ENCODE measurements around the gene RANBP10. TPM values are rescaled to one million over a fixed set of nuclear protein-coding genes. Genes with fewer than 3 reads are reported as not detected.

The RANBP10 gene
- total RNA-seq, 3 donors from 2014 or later (not counting 1 experiment from before 2014, with no cell fraction given): 20.9 to 25.8 (median 24.5) TPM

DNA sequence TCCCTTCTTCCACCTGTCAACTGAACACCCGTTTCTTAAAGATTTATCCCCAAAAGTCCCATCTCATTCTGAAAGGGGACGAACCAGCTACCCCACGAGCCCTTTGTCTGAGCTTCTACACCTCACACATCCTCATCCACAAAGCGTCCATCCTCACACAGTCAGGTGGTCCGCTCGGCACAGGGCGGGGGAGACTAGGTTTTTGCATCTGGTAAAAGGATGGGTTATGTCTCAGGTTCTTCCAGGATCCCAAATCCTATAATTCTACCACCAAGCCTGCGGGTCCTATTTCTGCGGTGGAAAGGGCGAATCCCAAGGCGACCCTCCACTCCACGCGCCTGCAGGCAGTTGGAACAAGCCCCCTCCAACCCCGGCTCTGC, 87.7 kb downstream of the RANBP10 start:
- H3K36me3 ChIP-seq (ENCODE audit: control insufficient read depth, insufficient read depth, low read length): no peaks in the 10 kb centered on the region
- H3K27me3 ChIP-seq (ENCODE audit: control insufficient read depth, insufficient read depth, low read length): no peaks in the 10 kb centered on the region
- DNase-seq: peak in 1 of 2 donors; percentile 39
- Mint-ChIP-seq H3K27ac (peak overlapping the region; percentile 92 to 99), H3K4me3 (peak overlapping the region; percentile 95), H3K27me3 (ENCODE audit: low read depth in 2 of 2) (no peaks in the 10 kb centered on the region), H3K36me3 (no peaks in the 10 kb centered on the region), H3K4me1 (peaks cover 26 to 28% of the 10 kb centered on the region in 2 donors), H3K9me3 (no peaks in the 10 kb centered on the region)
- intact Hi-C loops (cut with micrococcal nuclease): loop anchor here (1.0 kb wide), 2 partner anchors 52 to 88 kb away; partner anchors contain the start of genes C16orf86, ENKD1, RANBP10 and TSNAXIP1
- H3K4me3 ChIP-seq (ENCODE audit: low read length): peak overlapping the region; percentile 62
- TF ChIP-seq, protein P1, sequence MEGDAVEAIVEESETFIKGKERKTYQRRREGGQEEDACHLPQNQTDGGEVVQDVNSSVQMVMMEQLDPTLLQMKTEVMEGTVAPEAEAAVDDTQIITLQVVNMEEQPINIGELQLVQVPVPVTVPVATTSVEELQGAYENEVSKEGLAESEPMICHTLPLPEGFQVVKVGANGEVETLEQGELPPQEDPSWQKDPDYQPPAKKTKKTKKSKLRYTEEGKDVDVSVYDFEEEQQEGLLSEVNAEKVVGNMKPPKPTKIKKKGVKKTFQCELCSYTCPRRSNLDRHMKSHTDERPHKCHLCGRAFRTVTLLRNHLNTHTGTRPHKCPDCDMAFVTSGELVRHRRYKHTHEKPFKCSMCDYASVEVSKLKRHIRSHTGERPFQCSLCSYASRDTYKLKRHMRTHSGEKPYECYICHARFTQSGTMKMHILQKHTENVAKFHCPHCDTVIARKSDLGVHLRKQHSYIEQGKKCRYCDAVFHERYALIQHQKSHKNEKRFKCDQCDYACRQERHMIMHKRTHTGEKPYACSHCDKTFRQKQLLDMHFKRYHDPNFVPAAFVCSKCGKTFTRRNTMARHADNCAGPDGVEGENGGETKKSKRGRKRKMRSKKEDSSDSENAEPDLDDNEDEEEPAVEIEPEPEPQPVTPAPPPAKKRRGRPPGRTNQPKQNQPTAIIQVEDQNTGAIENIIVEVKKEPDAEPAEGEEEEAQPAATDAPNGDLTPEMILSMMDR (IDR thresholded peaks at IDR 0.05): no peak
- H3K27ac ChIP-seq (ENCODE audit: low read length): no peak overlapping the region
- H3K4me1 ChIP-seq (ENCODE audit: control insufficient read depth, insufficient read depth, low read length): peaks cover 15% of the 10 kb centered on the region
- no peaks in the 10 kb centered on the region for H3K9me3 ChIP-seq (ENCODE audit: control insufficient read depth, insufficient read depth, low read length)
- 2% methylated on average over 11 of the region's 14 CpGs for WGBS (ENCODE audit: insufficient coverage)
- ATAC-seq: no peak

DNA sequence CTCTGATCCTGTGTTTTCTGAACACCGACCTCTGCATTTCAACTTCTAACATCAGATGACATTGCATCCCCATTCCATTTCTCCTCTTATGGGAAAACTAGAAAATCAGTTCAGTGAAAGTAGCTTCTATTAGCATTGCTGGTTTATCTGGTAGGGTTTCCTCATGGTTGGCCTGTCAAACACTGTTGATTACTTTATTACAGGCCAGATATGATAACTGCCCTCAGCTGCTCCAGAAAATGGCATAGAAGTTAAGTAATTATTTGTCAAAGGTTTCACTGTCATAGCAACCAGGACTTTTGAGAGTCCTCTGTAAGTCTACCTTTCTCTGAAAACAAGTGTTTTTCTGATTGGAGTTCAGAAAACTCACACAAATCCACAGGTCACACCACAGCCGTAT, 90.3 kb downstream of the RANBP10 start:
- TF ChIP-seq, protein P1 (IDR thresholded peaks at IDR 0.05): no peak
- Mint-ChIP-seq H3K9me3 (no peaks in the 10 kb centered on the region), H3K27me3 (ENCODE audit: low read depth in 2 of 2) (no peaks in the 10 kb centered on the region), H3K27ac (no peak overlapping the region), H3K4me1 (peaks cover 28 to 32% of the 10 kb centered on the region in 2 donors), H3K36me3 (no peaks in the 10 kb centered on the region), H3K4me3 (no peak overlapping the region)
- Histone ChIP-seq H3K4me1 (ENCODE audit: control insufficient read depth, insufficient read depth, low read length) (peaks cover 15% of the 10 kb centered on the region), H3K27ac (ENCODE audit: low read length) (no peak overlapping the region), H3K27me3 (ENCODE audit: control insufficient read depth, insufficient read depth, low read length) (no peaks in the 10 kb centered on the region), H3K36me3 (ENCODE audit: control insufficient read depth, insufficient read depth, low read length) (no peaks in the 10 kb centered on the region), H3K4me3 (ENCODE audit: low read length) (no peak overlapping the region), H3K9me3 (ENCODE audit: control insufficient read depth, insufficient read depth, low read length) (no peaks in the 10 kb centered on the region)
- intact Hi-C loops (cut with micrococcal nuclease): no loop called here
- WGBS (ENCODE audit: insufficient coverage): 100% methylated on average over 2 of the region's 2 CpGs
- DNase-seq: no peak
- ATAC-seq: no peak

DNA sequence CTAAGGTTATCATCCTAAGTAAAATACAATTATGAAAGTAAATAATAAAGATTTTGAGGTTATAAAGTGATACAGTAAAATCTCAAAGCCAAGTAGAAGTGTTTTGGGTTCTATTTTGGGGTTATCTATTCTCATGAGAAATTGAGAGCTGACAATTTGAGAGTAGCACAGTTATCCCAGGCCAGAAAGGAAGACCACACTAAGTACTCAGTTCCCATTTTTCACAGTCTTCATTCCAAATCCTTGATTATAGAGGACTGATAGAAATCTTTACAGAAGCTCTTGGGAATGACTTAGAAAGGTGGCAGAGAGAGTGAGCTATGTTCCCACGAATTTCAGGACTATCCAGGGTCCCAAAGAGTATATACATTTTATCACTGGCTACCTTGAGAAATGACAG, 91.8 kb downstream of the RANBP10 start:
- Mint-ChIP-seq H3K27ac (no peak overlapping the region), H3K4me1 (peaks cover 20 to 23% of the 10 kb centered on the region in 2 donors), H3K9me3 (no peaks in the 10 kb centered on the region), H3K36me3 (no peaks in the 10 kb centered on the region), H3K4me3 (no peak overlapping the region), H3K27me3 (ENCODE audit: low read depth in 2 of 2) (no peaks in the 10 kb centered on the region)
- ATAC-seq (no peak), DNase-seq (no peak)
- H3K27me3 ChIP-seq (ENCODE audit: control insufficient read depth, insufficient read depth, low read length): no peaks in the 10 kb centered on the region
- H3K27ac ChIP-seq (ENCODE audit: low read length): no peak overlapping the region
- TF ChIP-seq, protein P1 (IDR thresholded peaks at IDR 0.05): no peak
- H3K4me1 ChIP-seq (ENCODE audit: control insufficient read depth, insufficient read depth, low read length): peaks cover 8% of the 10 kb centered on the region
- intact Hi-C loops (cut with micrococcal nuclease): no loop called here
- no peak overlapping the region for H3K4me3 ChIP-seq (ENCODE audit: low read length)
- no peaks in the 10 kb centered on the region for H3K36me3 ChIP-seq (ENCODE audit: control insufficient read depth, insufficient read depth, low read length)
- no peaks in the 10 kb centered on the region for H3K9me3 ChIP-seq (ENCODE audit: control insufficient read depth, insufficient read depth, low read length)
- 100% methylated on average over 1 of the region's 1 CpG for WGBS (ENCODE audit: insufficient coverage)

DNA sequence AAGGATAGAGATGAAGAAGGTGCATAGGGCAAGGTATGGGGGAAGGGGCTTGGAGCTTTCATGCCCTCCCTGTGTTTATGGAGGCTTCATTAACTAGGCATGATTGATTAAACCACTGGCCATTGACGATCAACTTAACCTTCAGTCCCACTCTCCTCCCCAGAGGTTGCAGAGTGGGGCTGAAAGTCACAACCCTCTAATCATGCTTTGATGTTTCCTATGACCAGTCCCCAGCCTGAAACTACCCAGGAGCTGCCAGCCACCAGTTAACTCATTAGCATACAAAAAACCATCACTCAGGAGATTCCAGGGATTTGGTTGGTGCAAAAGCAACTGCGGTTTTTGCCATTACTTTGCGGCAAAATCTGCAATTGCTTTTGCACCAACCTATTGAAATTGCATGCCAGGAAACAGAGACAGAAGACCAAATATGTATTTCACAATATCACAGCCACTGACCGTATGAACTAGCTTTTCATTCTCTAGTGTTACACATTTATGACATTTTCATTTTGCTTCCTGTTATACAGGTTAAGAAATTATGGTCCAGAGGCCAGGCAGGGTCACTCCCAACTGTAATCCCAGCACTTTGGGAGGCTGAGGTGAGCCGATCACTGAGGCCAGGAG, 92.6 kb downstream of the RANBP10 start:
- Histone ChIP-seq H3K36me3 (ENCODE audit: control insufficient read depth, insufficient read depth, low read length) (no peaks in the 10 kb centered on the region), H3K27ac (ENCODE audit: low read length) (no peak overlapping the region), H3K27me3 (ENCODE audit: control insufficient read depth, insufficient read depth, low read length) (no peaks in the 10 kb centered on the region), H3K4me1 (ENCODE audit: control insufficient read depth, insufficient read depth, low read length) (peaks cover 8% of the 10 kb centered on the region), H3K4me3 (ENCODE audit: low read length) (no peak overlapping the region), H3K9me3 (ENCODE audit: control insufficient read depth, insufficient read depth, low read length) (no peaks in the 10 kb centered on the region)
- ATAC-seq (no peak), DNase-seq (no peak)
- H3K36me3 Mint-ChIP-seq: no peaks in the 10 kb centered on the region
- 89% methylated on average over 5 of the region's 5 CpGs for WGBS (ENCODE audit: insufficient coverage)
- intact Hi-C loops (cut with micrococcal nuclease): no loop called here
- H3K4me1 Mint-ChIP-seq: peaks cover 12 to 16% of the 10 kb centered on the region in 2 donors
- H3K9me3 Mint-ChIP-seq: no peaks in the 10 kb centered on the region
- no peak overlapping the region for H3K27ac Mint-ChIP-seq
- H3K4me3 Mint-ChIP-seq: no peak overlapping the region
- no peaks in the 10 kb centered on the region for H3K27me3 Mint-ChIP-seq (ENCODE audit: low read depth in 2 of 2)
- TF ChIP-seq, protein P1 (IDR thresholded peaks at IDR 0.05): no peak
